HTR-8/SVneo (cell line): ENCODE results near the gene OPN4.

Experiments
- DNase-seq: peaks from one replicate; pipeline ENCODE4 v3.0.0; 2011; ENCODE audit warnings: low spot score, mixed read lengths; ENCODE audit not compliant: insufficient read length
- FAIRE-seq: peaks from 2 replicates; lab custom pipeline; 2011; peaks lifted over from hg19 to GRCh38; lab: Jason Lieb, UNC

OPN4 gene

GRCh38 chr10:86674912-86675311, 20.6 kb downstream of the OPN4 start:
- DNase-seq (no peak), FAIRE-seq (no peak)

- DNase-seq (no peak), FAIRE-seq (no peak)
Observed at GRCh38 chr10:86677374-86677773, 23.0 kb downstream of the OPN4 start.

GRCh38 chr10:86678999-86679792, 24.8 kb downstream of the OPN4 start:
- DNase-seq (no peak), FAIRE-seq (no peak)

- DNase-seq (no peak), FAIRE-seq (no peak)
Observed at GRCh38 chr10:86681047-86681446, 26.7 kb downstream of the OPN4 start.

GRCh38 chr10:86681722-86682386, 27.5 kb downstream of the OPN4 start:
- no peak for DNase-seq
- FAIRE-seq, result no peak

- no peak for DNase-seq
- FAIRE-seq, result no peak
Observed at GRCh38 chr10:86682675-86683074, 28.3 kb downstream of the OPN4 start.

GRCh38 chr10:86684331-86685097, 30.2 kb downstream of the OPN4 start:
- FAIRE-seq (no peak), DNase-seq (peak; percentile 52)

GRCh38 chr10:86685416-86685815, 31.1 kb downstream of the OPN4 start:
- peak; percentile 4 for FAIRE-seq

GRCh38 chr10:86685893-86686632, 31.7 kb downstream of the OPN4 start:
- DNase-seq, result no peak
- FAIRE-seq, result no peak

More at GRCh38 chr10:86685416-86685815, 31.1 kb downstream of the OPN4 start:
- no peak for DNase-seq

GRCh38 chr10:86686972-86687371, 32.6 kb downstream of the OPN4 start:
- FAIRE-seq (no peak), DNase-seq (no peak)

- FAIRE-seq, result peak; percentile 77
- no peak for DNase-seq
Observed at GRCh38 chr10:86687750-86688149, 33.4 kb downstream of the OPN4 start.

GRCh38 chr10:86688398-86688921, 34.1 kb downstream of the OPN4 start:
- FAIRE-seq, result no peak
- DNase-seq, result peak; percentile 78

GRCh38 chr10:86689146-86689545, 34.8 kb downstream of the OPN4 start:
- DNase-seq, result no peak
- FAIRE-seq, result no peak

- no peak for FAIRE-seq
- DNase-seq, result no peak
Observed at GRCh38 chr10:86690231-86690630, 35.9 kb downstream of the OPN4 start.

- no peak for FAIRE-seq
- DNase-seq, result no peak
Observed at GRCh38 chr10:86690657-86691084, 36.3 kb downstream of the OPN4 start.

GRCh38 chr10:86691333-86692022, 37.1 kb downstream of the OPN4 start:
- FAIRE-seq, result no peak
- DNase-seq, result no peak

GRCh38 chr10:86692023-86692514, 37.7 kb downstream of the OPN4 start:
- no peak for FAIRE-seq
- no peak for DNase-seq

- no peak for DNase-seq
- FAIRE-seq, result no peak
Observed at GRCh38 chr10:86692664-86693063, 38.3 kb downstream of the OPN4 start.

GRCh38 chr10:86693275-86693674, 38.9 kb downstream of the OPN4 start:
- FAIRE-seq (no peak), DNase-seq (no peak)
